Kidney glomerular epithelial cell (primary cell): Measurements from ENCODE around the gene LIN54.
A peak's percentile ranks its signal among the peaks of the same experiment; 100 is the strongest.
"Not testable (repeated sequence)": the region's sequence is repeated elsewhere in the genome, so short reads cannot be mapped to it uniquely, and the experiment has no call there.

Source experiments
- DNase-seq: peaks from one replicate; lab custom pipeline; 2025; lab: John Stamatoyannopoulos, UW

LIN54 gene

GRCh38 chr4:83010522-83011318 is at the start of gene LIN54:
LIN54 (minus strand) TSS chr4:83010823; CDS start chr4:82984844, 25,979 bp downstream.
- peak; percentile 59 for DNase-seq

DNA sequence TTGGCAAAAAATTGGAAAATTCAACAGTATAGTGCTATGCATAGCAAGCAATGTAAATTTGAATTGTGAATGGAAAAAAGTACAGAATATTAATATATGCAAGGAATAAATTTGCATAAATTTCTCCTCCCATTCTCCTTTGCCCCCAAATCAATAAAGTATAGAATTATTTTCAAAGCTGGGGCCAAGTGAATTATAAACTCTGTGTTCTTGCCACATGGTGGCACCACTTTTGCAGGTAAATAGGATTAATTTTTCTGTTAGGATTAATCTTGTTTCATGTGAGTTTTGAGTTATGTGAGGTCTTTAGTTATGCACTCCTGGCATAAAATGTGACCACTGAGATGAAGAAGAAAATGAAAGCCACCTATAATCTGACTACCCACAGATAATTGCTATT is 44.3 kb upstream of the LIN54 start:
- peak; percentile 9 for DNase-seq

DNA sequence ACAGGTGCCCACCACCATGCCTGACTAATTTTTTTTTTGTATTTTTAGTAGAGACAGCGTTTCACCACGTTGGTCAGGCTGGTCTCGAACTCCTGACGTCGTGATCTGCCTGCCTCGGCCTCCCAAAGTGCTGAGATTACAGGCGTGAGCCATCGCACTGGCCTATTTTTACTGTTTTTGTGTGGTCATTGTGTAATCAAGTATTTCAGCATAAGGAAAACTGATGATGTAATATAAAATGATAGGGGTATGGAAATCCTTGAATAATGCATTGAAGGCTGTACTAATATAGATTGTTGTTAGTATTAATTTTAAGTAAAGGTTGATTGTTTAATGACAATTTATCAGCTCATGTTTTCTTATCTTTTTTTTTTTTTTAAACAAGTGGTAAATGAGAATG is 38.2 kb upstream of the LIN54 start:
- not testable (repeated sequence) for DNase-seq

DNA sequence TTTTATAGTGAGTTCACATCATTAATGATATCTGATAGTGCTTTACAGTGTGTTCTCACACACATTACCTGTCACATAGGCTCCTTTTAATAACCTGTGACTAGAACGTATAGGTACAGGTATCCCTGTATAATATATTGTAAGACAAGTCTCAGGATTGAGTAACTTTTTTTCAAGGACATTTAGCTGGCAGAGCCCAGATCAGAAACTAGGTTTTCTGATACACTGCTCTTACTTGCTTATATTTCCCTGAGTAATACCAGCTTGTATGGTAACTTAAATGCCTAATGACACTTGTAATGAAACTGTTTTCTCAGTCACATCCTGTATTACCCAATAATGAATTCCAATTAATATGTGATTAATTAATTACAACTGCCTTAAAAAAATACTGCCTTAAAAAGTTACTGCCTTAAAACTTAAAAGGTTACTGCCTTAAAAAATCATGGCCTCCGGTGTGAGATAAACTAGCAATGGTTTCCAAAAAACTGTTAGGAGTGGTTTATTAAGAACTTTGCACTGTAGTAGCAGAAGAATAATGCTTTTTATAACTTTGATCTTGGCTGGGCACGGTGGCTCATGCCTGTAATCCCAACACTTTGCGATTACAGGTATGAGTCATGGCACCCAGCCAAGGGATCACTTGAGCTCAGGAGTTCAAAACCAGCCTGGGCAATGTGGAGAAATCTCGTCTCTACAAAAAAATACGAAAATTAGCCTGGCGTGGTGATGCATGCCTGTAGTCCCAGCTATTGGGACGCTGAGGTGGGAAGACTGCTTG is 36.3 kb upstream of the LIN54 start:
- DNase-seq = no peak

DNA sequence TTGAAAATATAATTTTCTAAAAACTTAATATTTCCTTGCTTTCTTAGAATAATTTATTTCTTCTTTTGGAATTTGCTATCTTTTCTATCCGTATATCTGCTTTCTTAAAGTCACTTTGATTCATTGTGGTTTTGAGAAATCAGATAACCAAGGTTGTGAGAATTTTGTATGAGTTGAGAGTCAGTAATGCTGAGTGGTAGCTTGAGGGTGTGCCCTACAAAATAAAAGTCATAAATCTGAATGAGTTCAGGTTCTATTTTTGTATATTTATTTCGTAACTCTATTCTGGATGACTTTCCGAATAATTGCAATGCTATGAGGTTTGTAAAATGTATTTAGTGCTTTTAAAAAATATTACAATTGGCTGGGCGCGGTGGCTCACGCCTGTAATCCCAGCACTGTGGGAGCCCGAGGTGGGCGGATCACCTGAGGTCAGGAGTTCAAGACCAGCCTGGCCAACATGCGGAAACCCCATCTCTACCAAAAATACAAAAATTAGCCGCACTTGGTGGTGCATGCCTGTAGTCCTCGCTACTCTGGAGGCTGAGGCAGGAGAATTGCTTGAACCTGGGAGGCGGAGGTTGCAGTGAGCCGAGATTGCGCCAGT is 33.3 kb upstream of the LIN54 start:
- DNase-seq = no peak

DNA sequence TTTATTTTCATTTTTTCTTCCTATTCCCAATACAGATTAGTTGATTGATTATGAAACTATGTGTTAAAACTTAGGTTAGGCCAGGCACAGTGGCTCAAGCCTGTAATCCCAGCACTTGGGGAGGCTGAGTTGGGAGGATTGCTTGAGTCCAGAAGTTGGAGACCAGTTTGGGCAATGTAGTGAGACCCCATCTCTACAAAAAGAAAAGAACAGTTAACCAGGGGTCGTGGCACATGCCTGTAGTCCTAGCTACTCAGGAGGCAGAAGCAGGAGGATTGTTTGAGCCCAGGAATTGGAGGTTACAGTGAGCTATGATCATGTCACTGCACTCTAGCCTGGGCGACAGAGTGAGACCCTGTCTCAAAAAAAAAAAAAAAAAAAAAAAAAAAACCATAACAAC is 32.5 kb upstream of the LIN54 start:
- DNase-seq = not testable (repeated sequence)

- no peak for DNase-seq
These were observed 29.6 kb upstream of the LIN54 start for GRCh38 chr4:83040269-83040668.

DNA sequence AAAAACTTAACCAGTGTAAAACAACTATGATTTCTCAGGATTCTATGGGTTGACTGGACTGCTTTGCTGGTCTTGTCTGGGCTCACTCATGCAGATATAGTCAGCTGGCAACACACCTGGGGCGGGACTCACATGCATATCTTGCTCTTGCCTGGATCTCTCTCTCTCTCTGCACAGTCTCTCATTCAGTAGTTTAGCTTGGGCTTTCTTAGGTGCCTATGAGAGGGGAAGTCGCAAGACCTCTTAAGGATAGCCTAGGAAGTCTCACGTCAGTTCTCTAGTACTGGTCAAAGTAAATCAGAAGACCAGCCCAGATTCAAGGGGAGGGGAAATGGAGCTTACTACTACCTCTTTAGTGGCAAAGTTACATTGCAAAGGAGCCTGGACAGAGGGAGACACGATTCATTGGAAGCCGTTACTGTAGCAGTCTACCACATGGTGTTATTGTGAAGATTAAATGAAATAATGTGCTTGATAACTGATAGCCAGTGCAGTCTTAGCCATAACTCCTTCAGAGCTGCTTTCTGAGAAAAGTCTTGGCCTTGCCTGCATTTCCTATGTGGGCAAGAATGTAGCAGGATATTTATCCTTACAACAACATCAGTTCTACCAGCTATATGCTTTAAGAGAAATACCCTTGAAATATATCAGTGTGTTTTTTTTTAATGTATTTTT is 26.5 kb upstream of the LIN54 start:
- DNase-seq = no peak

GRCh38 chr4:83034630-83035494 is 24.2 kb upstream of the LIN54 start, which contains the start of gene COPS4:
COPS4 (plus strand) TSS chr4:83035183; CDS start chr4:83035225, 42 bp downstream.
- peak; percentile 99 for DNase-seq

GRCh38 chr4:83029688-83030087 is 19.1 kb upstream of the LIN54 start:
- no peak for DNase-seq

- no peak for DNase-seq
These were observed 18.4 kb upstream of the LIN54 start for GRCh38 chr4:83028976-83029375.

DNA sequence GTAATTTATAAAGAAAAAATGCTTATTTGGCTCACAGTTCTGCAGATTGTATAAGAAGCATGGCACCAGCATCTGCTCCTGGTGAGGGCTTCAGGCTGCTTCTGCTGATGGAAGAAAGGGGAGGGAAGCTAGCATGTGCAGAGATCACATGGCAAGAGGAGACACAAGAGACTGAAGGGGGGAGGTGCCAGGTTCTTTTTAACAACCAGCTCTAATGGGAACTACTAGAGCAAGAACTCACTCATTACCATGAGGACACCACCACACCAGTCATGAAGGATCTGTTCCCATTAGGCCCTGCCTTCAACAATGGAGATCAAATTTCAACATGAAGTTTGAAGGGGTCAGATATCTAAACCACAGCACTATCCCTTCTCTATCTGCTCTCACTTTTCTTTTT is 14.9 kb upstream of the LIN54 start:
- no peak for DNase-seq

DNA sequence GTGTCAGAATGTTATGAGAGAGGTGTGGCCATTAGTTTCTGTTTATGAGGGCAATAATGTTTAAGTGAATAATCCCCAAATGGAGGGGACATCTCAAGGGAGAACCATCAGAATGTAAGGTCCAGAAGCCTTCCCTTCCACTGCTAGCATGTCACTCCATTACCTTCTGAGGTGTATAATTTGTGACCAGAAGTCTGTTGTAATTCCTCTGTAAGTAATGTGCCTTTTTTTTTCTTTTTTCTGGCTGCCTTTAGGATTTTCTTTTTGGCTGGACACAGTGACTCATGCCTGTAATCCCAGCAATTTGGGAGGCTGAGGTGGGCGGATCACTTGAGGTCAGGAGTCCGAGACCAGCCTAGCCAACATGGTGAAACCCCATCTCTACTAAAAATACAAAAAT is 13.6 kb upstream of the LIN54 start:
- DNase-seq = no peak

GRCh38 chr4:83023599-83023998 is 13.0 kb upstream of the LIN54 start:
- DNase-seq = not testable (repeated sequence)

DNA sequence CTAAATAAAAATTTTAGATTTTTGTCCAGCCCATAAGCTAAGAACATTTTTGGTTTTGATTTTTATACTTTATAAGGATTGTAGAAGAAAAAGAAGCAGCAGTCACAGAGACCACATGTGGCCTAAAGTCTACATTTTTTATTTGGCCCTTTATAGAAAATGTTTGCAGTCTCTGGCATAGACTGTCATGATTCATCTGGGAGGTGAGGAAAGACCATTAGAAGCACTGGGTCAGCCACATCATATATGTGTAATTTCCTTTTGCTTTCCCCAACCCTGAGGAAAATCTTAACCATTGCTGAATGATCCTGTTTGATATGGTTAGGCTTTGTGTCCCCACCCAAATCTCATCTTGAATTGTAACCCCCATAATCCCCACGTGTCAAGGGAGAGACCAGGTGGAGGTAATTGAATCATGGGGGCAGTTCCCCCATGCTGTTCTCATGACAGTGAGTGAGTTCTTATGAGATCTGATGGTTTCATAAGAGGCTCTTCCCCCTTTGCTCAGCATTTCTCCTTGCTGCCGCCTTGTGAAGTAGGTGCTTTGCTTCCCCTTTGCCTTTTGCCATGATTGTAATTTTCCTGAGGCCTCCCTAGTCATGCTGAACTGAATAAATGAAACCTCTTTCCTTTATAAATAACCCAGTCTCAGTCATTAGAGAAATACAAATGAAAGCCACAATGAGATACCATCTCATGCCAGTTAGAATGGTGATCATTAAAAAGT is 12.3 kb upstream of the LIN54 start:
- no peak for DNase-seq

DNA sequence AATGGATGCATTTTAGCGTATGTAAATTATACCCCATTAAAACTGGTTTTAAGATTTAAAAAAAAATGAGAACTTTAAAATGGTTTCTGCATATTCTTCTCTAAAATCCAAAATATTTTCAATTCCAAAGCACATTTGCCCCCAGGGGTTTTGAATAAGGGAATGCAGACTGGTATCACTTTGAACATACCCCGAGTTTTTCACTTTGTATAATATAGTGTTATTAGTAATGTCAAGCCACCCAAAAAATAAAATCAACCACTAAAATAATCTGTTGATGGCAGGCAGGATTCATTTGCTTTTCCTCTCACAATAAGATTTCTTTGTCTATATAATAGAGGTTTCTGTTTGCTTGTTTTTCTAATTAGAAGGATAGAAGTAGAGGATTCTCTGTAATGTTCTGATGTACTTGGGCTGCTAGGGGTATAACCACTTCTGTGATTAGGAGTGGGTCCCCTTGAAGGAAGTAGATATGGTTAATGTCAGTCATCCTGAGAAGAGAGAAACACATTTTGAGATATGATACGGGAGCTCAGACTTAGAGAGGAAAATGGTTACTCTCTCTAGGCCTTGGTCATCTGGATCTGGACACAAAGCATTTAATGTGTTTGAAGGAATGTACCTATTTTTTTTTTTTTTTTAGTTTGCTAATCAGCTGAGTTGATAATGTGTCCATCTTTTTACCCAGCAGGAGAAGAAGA is 9.3 kb upstream of the LIN54 start:
- no peak for DNase-seq

DNA sequence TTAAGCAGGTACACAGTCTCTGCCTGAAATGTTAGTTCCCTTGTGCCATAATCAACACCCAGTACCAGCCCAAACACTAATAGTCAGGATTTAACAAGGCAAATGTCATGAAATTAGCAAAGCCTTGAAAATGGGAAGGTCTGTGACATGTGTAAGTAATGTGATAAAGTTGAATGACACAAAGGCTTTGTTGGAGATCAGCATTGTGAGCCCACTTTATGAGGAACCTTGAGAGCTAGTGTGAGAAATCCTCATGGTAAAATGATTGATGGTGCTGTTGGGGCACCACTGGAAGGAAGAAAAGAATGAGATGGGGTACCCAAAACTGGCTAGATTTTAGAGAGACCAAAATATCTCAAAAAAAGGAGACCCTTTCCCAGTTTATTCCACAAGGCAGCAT is 3.3 kb upstream of the LIN54 start:
- no peak for DNase-seq

DNA sequence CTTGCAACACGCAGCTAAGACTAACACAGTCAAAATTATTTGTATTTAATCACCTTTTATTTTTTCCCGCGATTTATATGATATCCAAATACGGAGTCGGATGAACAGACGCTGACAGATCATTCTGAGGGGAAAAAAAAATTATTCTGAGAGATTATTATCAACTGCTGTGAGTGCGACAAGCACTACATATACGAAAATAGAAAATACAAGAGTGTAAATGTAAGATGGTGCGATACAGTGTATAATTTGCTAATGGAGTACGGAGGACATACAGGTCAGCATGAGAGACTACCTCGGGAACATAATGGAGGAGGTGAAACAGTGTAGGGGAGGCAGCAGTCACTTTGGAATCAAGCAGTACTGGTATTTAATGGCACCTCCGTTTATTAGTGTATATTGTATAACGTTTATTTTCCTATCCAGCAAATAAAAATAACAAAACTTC is 2.8 kb upstream of the LIN54 start:
- no peak for DNase-seq

DNA sequence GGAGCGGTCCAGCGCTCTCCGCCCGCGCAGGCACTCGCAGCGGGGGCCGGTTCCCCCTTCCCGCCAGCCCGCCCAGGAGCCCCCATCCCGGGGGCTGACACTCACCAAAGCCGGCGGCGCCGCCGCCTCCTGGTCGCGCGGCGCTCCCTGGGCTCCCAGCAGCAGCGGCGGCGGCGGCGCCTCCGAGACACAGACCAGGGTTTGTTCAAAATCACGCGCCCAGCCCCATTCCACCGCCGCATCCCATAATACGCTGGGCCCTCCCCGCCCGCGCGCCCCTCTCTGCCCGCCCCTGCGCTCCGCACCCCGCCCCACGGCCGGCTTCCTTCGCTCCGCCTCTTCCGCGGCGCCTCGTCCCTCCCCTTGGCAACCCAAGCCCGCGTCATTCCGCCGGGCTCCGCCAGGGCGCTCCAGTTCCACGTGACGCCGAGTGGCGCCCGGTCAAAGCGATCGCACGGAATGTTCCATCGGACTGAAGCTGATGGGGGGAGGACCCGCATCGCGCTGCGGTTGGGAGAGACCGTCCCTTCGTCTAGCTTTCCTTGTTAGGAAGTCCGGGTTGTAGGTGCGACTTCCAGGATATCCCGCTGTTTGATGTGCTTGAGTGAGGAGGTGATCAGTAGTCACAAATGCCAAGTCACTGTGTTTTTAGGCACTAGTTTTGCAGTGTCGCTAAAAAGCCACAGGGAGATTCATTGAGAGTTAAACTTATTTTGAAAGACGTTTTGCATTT is 2.2 kb upstream of the LIN54 start:
- peak; percentile 96 for DNase-seq
